ENCODE results near the gene JMJD6. TPM values are rescaled to one million over a fixed set of nuclear protein-coding genes. Genes with fewer than 3 reads are reported as not detected.
"Not testable (repeated sequence)": the region's sequence is repeated elsewhere in the genome, so short reads cannot be mapped to it uniquely, and the experiment has no call there.

JMJD6 gene
- total RNA-seq, 4 donors from 2014 or later: 21.5 to 42.6 (median 38.8) TPM

GRCh38 chr17:76702076-76702475 is 24.3 kb downstream of the JMJD6 start:
- Histone ChIP-seq H3K9me3 (no peaks in the 10 kb centered on the region), H3K4me3 (no peak overlapping the region), H3K4me1 (peaks cover 0 to 24% (median 0%) of the 10 kb centered on the region in 4 donors), H3K36me3 (no peaks in the 10 kb centered on the region), H3K27me3 (no peaks in the 10 kb centered on the region), H3K27ac (peak overlapping the region in 1 of 4 donors; percentile 83)
- TF ChIP-seq POLR2A (IDR thresholded peaks at IDR 0.05): no peak
- no peak for TF ChIP-seq CTCF (IDR thresholded peaks at IDR 0.05)
- no peak for DNase-seq

- H3K27me3 ChIP-seq: no peaks in the 10 kb centered on the region
- TF ChIP-seq POLR2A (IDR thresholded peaks at IDR 0.05): no peak
- no peak for TF ChIP-seq CTCF (IDR thresholded peaks at IDR 0.05)
- peaks cover 0 to 28% (median 0%) of the 10 kb centered on the region in 4 donors for H3K4me1 ChIP-seq
- H3K9me3 ChIP-seq: no peaks in the 10 kb centered on the region
- peak overlapping the region in 1 of 4 donors; percentile 26 for H3K4me3 ChIP-seq
- H3K36me3 ChIP-seq: no peaks in the 10 kb centered on the region
- peak overlapping the region; percentile 55 to 83 (median 70) for H3K27ac ChIP-seq
- no peak for DNase-seq
Measured at GRCh38 chr17:76701471-76701967, 24.9 kb downstream of the JMJD6 start.

- TF ChIP-seq CTCF (IDR thresholded peaks at IDR 0.05) (no peak), POLR2A (IDR thresholded peaks at IDR 0.05) (no peak)
- Histone ChIP-seq H3K4me1 (peaks cover 0 to 28% (median 0%) of the 10 kb centered on the region in 4 donors), H3K4me3 (peak overlapping the region in 2 of 4 donors; percentile 13 to 26), H3K9me3 (no peaks in the 10 kb centered on the region), H3K27ac (peak overlapping the region; percentile 55 to 83 (median 70)), H3K36me3 (no peaks in the 10 kb centered on the region), H3K27me3 (no peaks in the 10 kb centered on the region)
- DNase-seq: peak in 2 of 3 donors; percentile 43 to 60
Measured at GRCh38 chr17:76700617-76701470, 25.6 kb downstream of the JMJD6 start.

- peak overlapping the region in 1 of 4 donors; percentile 26 for H3K4me3 ChIP-seq
- DNase-seq: no peak
- TF ChIP-seq POLR2A (IDR thresholded peaks at IDR 0.05): no peak
- TF ChIP-seq CTCF (IDR thresholded peaks at IDR 0.05): no peak
Measured at GRCh38 chr17:76700270-76700616, 26.2 kb downstream of the JMJD6 start.

GRCh38 chr17:76698466-76698977 is 27.9 kb downstream of the JMJD6 start:
- H3K27ac ChIP-seq: peak overlapping the region in 2 of 4 donors; percentile 35 to 83
- not testable (repeated sequence) for DNase-seq, H3K36me3 ChIP-seq, H3K9me3 ChIP-seq, H3K27me3 ChIP-seq, H3K4me3 ChIP-seq
- peaks cover 0 to 28% (median 0%) of the 10 kb centered on the region in 4 donors for H3K4me1 ChIP-seq

More at GRCh38 chr17:76700270-76700616, 26.2 kb downstream of the JMJD6 start:
- peaks cover 0 to 28% (median 0%) of the 10 kb centered on the region in 4 donors for H3K4me1 ChIP-seq
- H3K27ac ChIP-seq: peak overlapping the region; percentile 55 to 83 (median 70)
- H3K27me3 ChIP-seq: no peaks in the 10 kb centered on the region
- no peaks in the 10 kb centered on the region for H3K9me3 ChIP-seq
- no peaks in the 10 kb centered on the region for H3K36me3 ChIP-seq

Measured in Peyer's patch (tissue), 4 donors.